Measurements from ENCODE around the gene PGLYRP1.

PGLYRP1 gene

GRCh38 chr19:46032597-46033025, 9.8 kb upstream of the PGLYRP1 start:
- DNase-seq (ENCODE audit: low read depth), result no peak

GRCh38 chr19:46031781-46032596, 9.1 kb upstream of the PGLYRP1 start:
- DNase-seq (ENCODE audit: low read depth), result no peak

DNA sequence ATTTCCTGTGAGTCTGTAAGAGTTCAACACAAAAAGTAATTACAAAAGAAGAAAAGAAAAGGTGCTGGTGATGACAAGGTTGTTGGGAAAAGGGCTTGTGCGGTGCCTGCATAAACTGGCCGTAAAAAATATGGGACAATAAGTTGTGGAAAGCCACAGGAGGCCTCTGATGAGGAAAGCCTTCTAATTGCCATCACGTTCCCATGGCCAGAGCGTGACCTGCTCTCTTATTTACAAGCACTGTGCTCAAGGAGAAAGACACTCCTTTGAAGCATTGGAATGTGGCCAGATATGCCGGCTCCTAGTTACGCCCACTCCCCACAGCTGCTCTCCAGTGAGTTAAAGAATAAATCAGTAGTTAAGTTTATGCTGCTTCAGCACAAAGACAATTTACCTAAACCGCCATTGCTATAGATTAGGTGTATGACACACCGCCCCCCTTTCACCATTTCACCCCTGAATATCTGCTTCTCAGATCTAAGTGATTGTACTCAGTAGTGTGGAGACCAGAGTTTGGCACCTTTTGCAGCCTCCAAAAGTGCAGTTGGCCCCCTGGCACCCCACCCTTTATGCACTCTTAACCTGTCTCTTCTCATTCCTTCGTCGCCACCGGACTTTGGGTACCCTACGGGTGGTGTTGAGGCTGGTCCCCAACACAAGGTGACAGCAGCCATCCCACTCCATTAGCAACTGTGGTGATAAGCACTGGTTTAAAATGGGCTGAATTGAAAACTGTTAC, 8.1 kb upstream of the PGLYRP1 start:
- no peak for DNase-seq (ENCODE audit: low read depth)

DNA sequence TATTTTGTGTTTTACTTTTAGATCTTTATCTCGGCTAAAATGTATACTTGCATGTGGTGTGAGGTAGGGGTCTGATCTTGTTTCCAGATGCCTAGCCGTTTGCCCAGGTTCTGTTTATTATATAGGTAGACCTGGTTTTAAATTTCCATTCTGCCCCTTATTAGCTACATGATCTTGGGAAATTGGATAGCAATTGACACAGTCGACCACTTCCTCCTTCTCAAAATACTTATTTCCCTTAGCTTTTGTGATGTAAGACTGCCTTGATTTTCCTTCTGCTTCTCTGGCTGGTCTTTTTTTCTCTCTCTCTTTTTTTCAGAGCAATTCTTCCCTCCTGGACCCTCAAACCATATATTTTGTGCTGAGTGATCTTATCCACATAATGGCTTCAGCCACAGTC, 3.0 kb upstream of the PGLYRP1 start:
- no peak for DNase-seq (ENCODE audit: low read depth)

DNA sequence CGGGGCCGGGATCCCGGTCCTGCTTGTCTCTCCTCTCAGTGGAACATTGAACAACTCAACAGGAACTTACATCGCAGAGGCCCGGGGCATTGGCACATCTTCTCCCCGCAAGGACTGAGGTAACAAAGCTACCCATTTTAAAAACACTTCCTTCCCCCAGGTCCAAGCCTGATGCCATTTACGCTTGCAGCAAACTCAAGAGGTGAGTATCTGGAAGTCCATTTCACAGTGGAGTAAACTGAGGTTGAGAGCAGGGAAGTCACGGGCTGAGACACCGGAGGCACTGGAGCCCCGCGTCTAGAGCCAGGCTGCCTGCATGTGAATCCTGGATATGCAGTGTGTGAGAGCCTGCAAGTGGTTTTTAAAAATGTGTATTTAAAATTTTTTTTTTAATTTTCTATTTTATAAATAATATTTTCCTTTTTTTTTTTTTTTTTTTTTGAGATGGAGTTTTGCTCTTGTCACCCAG, 492 bp upstream of the PGLYRP1 start:
- no peak for DNase-seq (ENCODE audit: low read depth)

GRCh38 chr19:46022061-46022430, 807 bp downstream of the PGLYRP1 start:
- no peak for DNase-seq (ENCODE audit: low read depth)

GRCh38 chr19:46021531-46022041, 1.3 kb downstream of the PGLYRP1 start:
- no peak for DNase-seq (ENCODE audit: low read depth)

DNA sequence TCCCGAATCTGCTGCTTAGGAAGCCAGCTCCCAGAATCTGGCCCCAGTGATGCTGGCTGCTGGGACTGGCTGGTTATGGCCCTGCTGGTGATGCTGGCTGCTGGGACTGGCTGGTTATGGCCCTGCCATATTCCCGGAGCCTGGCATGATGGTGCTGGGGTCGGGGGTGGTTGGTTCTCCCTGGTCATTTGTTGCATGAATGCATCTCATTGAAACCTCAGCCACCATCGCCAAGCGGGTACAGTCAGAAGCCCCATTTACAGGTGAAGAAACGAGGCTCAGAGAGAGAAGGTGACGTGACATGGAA, 2.1 kb downstream of the PGLYRP1 start:
- DNase-seq (ENCODE audit: low read depth), result no peak

DNA sequence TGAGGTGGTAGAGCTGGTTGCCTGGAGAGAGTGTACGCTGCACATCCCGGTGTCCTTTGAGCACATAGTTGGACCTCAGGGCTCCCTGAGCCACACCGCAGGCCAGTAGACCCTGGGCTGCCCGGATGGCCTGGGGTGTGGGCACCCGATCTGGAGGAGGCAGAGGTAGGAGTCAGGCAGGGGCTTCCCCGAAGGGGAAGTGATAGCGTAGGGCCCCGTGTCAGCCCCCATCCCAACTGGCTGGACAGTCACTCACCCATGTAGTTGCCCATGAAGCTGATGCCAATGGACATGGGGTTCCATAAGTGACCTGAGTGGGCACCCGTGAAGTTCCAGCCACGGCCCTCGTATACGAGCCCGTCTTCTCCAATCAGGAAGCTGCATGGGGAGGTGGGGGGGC, 3.6 kb downstream of the PGLYRP1 start:
- DNase-seq (ENCODE audit: low read depth), result no peak

DNA sequence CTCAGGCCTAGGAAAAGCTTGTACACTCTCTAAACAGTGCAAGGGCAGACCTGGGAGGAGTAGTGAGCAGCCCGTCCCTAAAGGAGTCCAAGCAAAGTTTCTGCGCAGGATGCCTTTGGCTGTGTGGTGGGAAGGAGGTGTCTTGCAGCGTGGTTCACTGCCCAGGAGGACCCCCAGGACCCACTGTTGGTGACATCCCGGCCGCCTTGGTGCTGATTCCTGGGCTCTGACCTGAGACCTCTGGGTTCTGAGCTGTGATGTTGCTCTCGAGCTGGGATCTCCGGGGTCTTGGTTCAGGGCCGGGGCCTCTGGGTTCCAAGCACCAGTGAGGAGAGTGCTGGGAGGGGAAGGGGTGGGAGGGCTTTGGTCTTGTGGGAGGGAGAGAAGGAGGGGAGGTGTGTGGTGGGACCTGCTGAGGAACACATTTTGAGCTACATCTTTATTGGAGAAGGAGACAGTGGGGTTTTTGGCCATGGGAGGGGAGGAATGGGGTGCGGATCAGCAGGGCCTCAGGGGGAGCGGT, 4.1 kb downstream of the PGLYRP1 start:
- no peak for DNase-seq (ENCODE audit: low read depth)

DNA sequence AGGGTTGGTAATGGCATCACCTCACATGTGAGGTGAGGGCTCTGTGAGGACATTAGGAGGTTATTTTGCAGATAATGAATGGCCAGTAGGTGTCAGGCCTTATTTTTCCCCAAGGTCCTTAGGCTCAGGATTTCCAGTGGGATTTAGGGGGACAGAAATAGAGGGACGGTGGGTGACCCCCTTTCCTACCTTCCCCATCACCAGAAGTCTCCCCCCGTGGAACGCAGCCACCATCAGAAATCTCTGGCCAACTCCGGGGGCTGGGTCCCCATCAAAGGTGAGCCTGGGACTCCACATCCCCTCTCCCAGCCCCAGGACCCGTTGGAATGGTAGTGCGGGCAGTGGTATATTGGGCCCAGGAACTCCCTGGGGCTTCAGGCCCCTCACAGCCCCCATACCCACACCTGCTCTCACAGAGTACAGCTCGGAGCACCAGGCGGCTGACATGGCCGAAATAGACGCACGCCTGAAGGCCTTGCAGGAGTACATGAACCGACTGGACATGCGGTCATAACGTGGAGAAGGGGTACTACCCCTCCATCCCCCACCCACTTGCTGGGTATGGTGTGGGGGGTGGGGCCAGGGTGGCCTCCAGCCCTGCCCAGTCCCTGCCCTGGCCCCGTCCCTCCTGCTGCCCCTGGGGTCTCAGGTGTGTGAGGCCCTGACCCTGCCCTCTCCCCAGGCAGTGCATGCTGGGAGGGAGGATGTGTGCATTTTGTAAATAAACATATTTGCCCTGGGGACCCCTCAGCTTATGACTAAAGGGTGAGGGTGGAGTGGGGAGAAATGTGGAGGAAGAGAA, 4.8 kb downstream of the PGLYRP1 start:
- DNase-seq (ENCODE audit: low read depth), result no peak

DNA sequence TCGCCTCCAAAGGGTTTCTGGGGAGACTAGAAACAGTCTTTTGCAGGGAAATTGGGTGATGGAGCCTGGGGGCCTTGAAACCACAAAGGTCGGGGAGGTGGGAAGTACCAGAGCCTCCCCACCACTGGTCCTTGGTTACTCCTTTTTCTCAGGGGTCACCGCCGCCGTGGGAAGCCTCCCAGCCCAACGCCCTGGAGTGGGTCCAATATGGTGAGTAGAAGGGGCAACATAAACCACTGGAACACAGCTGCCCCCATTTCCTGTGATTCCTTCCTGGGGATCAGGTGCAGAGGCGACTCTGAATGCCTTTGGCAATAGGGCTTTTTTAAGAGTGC, 5.8 kb downstream of the PGLYRP1 start:
- no peak for DNase-seq (ENCODE audit: low read depth)

DNA sequence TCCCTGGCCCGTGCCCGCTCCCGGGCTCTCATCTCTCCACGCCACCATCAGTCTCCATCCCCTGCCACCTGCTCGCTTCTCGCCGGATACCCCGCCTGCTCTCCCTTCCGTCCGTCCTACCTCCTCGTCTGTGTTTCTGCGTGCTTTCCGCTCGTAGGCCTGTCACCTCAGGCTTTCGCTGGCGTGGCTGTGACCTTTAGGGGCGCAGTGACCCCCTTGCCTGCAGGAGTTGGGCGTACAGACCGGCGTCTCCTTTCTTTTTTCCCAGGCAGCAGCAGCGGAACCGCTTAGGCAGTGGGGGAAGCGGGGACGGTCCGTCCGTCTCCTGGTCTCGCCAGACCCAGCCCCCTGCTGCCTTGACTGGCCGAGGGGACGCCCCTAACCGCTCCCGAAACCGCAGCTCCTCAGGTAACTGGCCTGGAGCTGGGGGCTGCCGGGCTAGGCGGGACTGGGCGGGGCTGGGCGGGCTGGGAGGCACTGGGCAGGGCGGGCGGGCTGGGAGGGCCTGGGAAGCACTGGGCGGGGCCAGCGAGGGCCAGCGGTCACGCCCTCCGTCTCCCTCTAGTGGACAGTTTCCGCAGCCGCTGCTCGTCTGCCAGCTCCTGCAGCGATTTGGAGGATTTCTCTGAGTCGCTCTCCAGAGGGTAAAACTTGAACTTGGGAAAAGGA, 6.3 kb downstream of the PGLYRP1 start:
- peak; percentile 68 for DNase-seq (ENCODE audit: low read depth)

GRCh38 chr19:46015687-46016425, 7.0 kb downstream of the PGLYRP1 start:
- DNase-seq (ENCODE audit: low read depth), result no peak

GRCh38 chr19:46014941-46015686, 7.7 kb downstream of the PGLYRP1 start:
- peak; percentile 32 for DNase-seq (ENCODE audit: low read depth)

DNA sequence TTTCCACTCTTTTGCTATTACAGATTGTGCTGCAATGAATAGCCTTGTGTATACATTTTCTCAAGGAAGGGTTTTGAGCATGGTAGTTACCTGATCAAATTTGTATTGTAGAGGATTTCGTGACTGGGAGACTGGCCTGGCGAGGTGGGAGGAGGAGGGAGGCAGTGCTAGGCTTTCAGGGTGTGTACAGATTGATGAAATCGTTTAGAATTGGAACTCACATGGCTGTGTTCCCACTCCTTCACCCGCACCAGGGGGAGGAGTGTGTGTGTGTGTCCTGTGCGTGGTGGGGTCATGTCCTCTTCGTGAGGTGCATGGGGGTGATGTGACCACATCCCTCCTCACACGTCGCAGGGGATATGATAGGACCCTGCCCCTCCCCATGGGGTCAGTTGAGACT, 8.3 kb downstream of the PGLYRP1 start:
- DNase-seq (ENCODE audit: low read depth), result no peak

DNA sequence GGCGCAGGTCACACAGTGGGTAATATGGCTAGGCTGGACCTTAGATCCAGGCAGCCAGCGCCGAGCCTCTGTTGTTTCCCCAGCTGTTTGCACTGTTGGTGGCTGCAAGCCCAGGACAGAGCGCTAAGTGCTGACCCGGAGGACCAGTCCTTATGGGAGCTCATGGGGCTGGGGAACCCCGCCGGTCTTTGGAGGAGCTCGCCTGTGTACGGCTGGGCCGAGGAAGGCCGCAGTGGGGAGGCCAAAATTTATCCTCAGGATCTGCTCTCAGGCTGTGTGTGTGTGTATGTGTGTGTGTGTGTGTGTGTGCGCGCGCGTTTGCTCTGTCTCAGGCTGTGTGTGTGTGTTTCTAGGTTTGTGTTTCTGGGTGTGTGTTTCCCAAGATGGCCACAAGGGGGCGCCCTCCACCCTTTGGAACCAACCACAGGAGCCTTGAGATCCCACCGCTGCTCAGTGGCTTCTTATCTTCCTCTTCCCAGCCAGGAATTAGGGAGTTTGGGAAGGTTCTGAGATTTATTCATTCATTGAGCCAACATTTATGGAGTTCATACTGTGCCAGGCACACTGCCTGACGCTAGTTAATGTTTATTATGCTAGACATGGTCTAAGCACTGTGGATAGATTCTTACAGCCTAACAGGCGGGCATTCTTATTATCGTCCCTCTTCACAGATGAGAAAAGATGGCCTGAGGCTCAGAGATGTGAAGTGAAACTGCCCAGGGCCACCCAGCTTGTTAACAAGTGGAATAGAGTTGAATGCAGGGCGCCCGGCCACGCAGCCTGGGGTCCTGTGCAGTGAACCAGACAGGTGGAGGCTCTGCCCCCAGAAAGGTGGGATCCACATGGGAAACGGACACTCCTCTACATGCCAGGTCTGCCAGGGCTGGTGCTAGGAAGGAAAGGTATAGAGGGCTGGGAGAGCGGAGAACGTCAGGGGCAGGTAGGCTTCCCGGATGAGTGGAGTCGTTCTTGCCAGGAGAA, 13.0 kb downstream of the PGLYRP1 start:
- peak; percentile 30 for DNase-seq (ENCODE audit: low read depth)

GRCh38 chr19:46006411-46006810, 16.4 kb downstream of the PGLYRP1 start:
- no peak for DNase-seq (ENCODE audit: low read depth)

GRCh38 chr19:46002678-46003275, 20.1 kb downstream of the PGLYRP1 start:
- no peak for DNase-seq (ENCODE audit: low read depth)
